GM12874 (cell line): Measurements from ENCODE around the gene GPR152.

Experiments used
- TF ChIP-seq, protein P1 (sequence below): IDR thresholded peaks from 2 replicates; pipeline ENCODE4 v1.5.1; 2011; ENCODE audit warnings: low read depth, mild to moderate bottlenecking, control low read depth, low read length, moderate library complexity; ENCODE audit not compliant: insufficient read depth

GPR152 gene

GRCh38 chr11:67484847-67485311 is 32.4 kb upstream of the GPR152 start:
- TF ChIP-seq, protein P1, sequence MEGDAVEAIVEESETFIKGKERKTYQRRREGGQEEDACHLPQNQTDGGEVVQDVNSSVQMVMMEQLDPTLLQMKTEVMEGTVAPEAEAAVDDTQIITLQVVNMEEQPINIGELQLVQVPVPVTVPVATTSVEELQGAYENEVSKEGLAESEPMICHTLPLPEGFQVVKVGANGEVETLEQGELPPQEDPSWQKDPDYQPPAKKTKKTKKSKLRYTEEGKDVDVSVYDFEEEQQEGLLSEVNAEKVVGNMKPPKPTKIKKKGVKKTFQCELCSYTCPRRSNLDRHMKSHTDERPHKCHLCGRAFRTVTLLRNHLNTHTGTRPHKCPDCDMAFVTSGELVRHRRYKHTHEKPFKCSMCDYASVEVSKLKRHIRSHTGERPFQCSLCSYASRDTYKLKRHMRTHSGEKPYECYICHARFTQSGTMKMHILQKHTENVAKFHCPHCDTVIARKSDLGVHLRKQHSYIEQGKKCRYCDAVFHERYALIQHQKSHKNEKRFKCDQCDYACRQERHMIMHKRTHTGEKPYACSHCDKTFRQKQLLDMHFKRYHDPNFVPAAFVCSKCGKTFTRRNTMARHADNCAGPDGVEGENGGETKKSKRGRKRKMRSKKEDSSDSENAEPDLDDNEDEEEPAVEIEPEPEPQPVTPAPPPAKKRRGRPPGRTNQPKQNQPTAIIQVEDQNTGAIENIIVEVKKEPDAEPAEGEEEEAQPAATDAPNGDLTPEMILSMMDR, result no peak

DNA sequence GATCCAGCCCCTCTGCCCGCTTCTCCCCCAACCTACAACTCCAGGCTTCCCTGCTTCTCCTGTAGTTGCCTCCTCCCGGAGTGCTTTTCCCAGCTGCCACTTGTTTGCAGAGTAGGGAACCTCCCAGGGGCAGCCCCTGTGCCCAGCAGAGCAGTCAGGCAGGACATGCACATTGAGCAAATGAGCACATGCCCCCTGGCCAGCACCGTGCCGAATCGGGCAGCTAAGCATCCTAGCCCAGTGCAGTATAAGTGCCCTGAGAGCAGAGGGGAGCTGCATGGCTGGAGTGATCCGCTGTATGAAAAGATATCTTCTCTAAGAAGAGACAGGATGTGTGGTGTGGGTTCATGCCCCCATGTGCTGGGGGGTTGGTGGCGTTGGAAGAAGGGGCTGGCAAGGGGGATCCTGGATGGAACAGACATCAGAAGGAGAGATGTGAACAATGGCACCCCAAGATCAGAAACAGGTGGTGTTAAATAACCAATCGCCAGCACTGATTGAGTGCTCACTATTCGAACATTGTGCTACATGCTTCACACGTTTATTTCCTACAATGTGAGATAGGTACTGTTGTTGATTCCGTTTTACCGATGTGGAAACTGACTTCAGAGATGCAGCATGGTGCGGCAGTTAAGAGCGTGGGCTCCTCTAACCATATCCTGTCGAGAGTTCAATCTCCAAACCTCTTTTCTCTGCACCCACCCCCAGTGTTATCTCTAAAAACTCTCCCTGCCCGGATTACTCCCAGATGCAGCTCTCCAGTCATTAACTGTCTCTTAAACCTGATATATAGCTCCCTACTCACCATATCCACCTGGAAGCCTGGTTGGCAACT is 31.5 kb upstream of the GPR152 start:
- TF ChIP-seq, protein P1, result no peak

DNA sequence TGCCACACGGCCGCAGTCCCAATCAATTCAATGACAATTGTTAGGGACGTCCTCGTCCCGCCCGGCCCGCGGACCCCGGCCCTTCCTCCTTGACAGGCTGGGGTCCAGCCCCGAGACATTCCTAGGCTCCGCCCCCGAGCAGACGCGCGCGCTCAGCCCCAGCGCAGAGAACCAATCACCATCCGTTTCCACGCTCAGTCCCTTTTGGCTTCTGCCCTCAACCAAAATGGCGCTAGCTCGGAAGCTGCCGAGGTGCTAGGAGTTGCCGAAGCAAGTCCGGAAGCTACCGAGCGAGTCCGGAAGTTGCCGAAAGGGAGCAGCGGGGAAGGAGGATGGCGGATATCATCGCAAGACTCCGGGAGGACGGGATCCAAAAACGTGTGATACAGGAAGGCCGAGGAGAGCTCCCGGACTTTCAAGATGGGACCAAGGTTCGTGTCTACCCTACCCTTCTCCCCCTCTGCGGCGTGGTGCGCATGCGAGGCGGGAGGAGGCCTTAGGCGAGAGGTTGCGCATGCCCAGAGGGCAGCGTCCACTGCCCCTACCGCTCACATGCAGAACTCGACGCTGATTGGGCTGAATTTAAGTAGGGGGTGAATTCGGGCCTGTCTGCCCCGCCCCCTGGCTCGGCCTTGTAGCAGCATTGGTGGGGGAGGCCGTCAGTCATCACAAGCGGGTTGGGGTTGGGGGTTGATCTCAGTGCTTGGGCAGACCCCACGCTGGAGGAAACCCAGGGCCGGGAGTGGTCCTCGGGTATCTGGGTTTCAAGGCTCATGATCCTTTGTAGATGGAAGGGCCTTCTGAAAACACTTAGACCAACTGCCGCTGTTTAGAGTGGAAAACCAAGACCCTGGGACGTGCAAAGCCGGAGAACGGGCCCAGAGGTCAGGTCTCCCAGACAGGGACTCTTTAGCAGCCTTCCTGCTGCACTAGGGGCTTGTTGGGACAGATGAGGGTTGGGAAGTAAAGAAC is 30.6 kb upstream of the GPR152 start, which contains the start of gene AIP:
Gene AIP, plus strand, starts transcription at position 200 of the 972 bp plus-strand sequence. Its CDS starts 133 bp downstream, at position 333.
- TF ChIP-seq, protein P1, result no peak

GRCh38 chr11:67482275-67482826 is 29.8 kb upstream of the GPR152 start:
- TF ChIP-seq, protein P1, result no peak

GRCh38 chr11:67472882-67473281 is 20.4 kb upstream of the GPR152 start:
- TF ChIP-seq, protein P1, result no peak

- TF ChIP-seq, protein P1, result no peak
Measured at GRCh38 chr11:67470337-67471002, 17.9 kb upstream of the GPR152 start.
